Measurements from ENCODE around the gene XCR1. TPM values are rescaled to one million over a fixed set of nuclear protein-coding genes. Genes with fewer than 3 reads are reported as not detected.

The XCR1 gene
- total RNA-seq, 1 experiment from 2014 or later = not detected

GRCh38 chr3:45969116-45969515 lies 58.2 kb downstream of the XCR1 start:
- no TSS peak for BruUV-seq (replicated peaks)
- H3K9ac ChIP-seq (ENCODE audit: low read length) = no peak overlapping the region
- no peak for DNase-seq (ENCODE audit: low read depth, low spot score)
- H3K36me3 ChIP-seq (ENCODE audit: control insufficient read depth in 1 of 2, insufficient read depth in 2 of 2, low read length in 2 of 2) = peaks cover 0 to 11% of the 10 kb centered on the region in 2 experiments
- CTCF ChIA-PET = no interaction called here
- H3K4me2 ChIP-seq (ENCODE audit: low read length) = no peak overlapping the region
- H3K27me3 ChIP-seq (ENCODE audit: insufficient read depth, low read length) = no peaks in the 10 kb centered on the region
- no peaks in the 10 kb centered on the region for H4K20me1 ChIP-seq (ENCODE audit: insufficient read depth)
- H3K4me3 ChIP-seq (replicated peaks in 1 of 2; ENCODE audit: low read depth in 1 of 2, low read length in 2 of 2) = no peak overlapping the region
- POLR2A ChIA-PET = no interaction called here
- no peaks in the 10 kb centered on the region for H3K9me3 ChIP-seq (ENCODE audit: control insufficient read depth in 1 of 2, insufficient read depth in 1 of 2, low read depth in 1 of 2, low read length in 2 of 2)
- no peak overlapping the region for H2AFZ ChIP-seq (ENCODE audit: low read depth, low read length, poor library complexity, severe bottlenecking)
- RAD21 ChIA-PET (ENCODE audit: low non-redundant PET in 1 of 2, low total read pairs in 2 of 2, uncharacterized antibody in 2 of 2, unreplicated experiment in 2 of 2) = no interaction called here
- H3K9me2 ChIP-seq (ENCODE audit: insufficient read depth) = no peaks in the 10 kb centered on the region
- no peaks in the 10 kb centered on the region for H3K79me2 ChIP-seq (ENCODE audit: insufficient read depth, low read length)
- TF ChIP-seq RAD21 (IDR thresholded peaks at IDR 0.05; ENCODE audit: low read depth) (no peak), EGR1 (IDR thresholded peaks at IDR 0.05; ENCODE audit: low read depth) (no peak), JUND (IDR thresholded peaks at IDR 0.05) (no peak), EZH2 (IDR thresholded peaks at IDR 0.05) (no peak)
- intact Hi-C loops (cut with micrococcal nuclease) = no loop called here
- no peaks in the 10 kb centered on the region for H3K4me1 ChIP-seq (ENCODE audit: control insufficient read depth in 1 of 2, insufficient read depth in 2 of 2, low read length in 2 of 2)
- no peak for ATAC-seq
- no peak overlapping the region for H3K27ac ChIP-seq (ENCODE audit: low read depth, low read length)

- no peaks in the 10 kb centered on the region for H3K9me3 ChIP-seq (ENCODE audit: control insufficient read depth in 1 of 2, insufficient read depth in 1 of 2, low read depth in 1 of 2, low read length in 2 of 2)
- TF ChIP-seq CEBPB (IDR thresholded peaks at IDR 0.05; ENCODE audit: low read depth) (no peak), CBX3 (IDR thresholded peaks at IDR 0.05; ENCODE audit: low read depth) (no peak), EGR1 (IDR thresholded peaks at IDR 0.05; ENCODE audit: low read depth) (no peak), REST (IDR thresholded peaks at IDR 0.05; ENCODE audit: low read depth) (no peak), FOSL1 (IDR thresholded peaks at IDR 0.05; ENCODE audit: low read depth) (no peak), CTCF (IDR thresholded peaks at IDR 0.05 in 2 of 3, conservative IDR thresholded peaks at IDR 0.05 in 1 of 3; ENCODE audit: borderline replicate concordance in 1 of 3, insufficient read depth in 1 of 3, low read depth in 2 of 3, low read length in 2 of 3) (no peak), JUND (IDR thresholded peaks at IDR 0.05) (no peak), POLR2A (IDR thresholded peaks at IDR 0.05; ENCODE audit: borderline replicate concordance, extremely low read depth, insufficient read depth, insufficient read length) (no peak)
- H3K36me3 ChIP-seq (ENCODE audit: control insufficient read depth in 1 of 2, insufficient read depth in 2 of 2, low read length in 2 of 2) = peaks cover 0 to 11% of the 10 kb centered on the region in 2 experiments
- intact Hi-C loops (cut with micrococcal nuclease) = no loop called here
- no peak overlapping the region for H3K4me2 ChIP-seq (ENCODE audit: low read length)
- ChIA-PET RAD21 (ENCODE audit: low non-redundant PET in 1 of 2, low total read pairs in 2 of 2, uncharacterized antibody in 2 of 2, unreplicated experiment in 2 of 2) (no interaction called here), CTCF (no interaction called here), POLR2A (no interaction called here)
- H3K27ac ChIP-seq (ENCODE audit: low read depth, low read length) = no peak overlapping the region
- no peaks in the 10 kb centered on the region for H3K79me2 ChIP-seq (ENCODE audit: insufficient read depth, low read length)
- no peaks in the 10 kb centered on the region for H4K20me1 ChIP-seq (ENCODE audit: insufficient read depth)
- DNase-seq (ENCODE audit: low read depth, low spot score) = no peak
- no peaks in the 10 kb centered on the region for H3K4me1 ChIP-seq (ENCODE audit: control insufficient read depth in 1 of 2, insufficient read depth in 2 of 2, low read length in 2 of 2)
- no peaks in the 10 kb centered on the region for H3K9me2 ChIP-seq (ENCODE audit: insufficient read depth)
- no TSS peak for BruUV-seq (replicated peaks)
- no peak overlapping the region for H2AFZ ChIP-seq (ENCODE audit: low read depth, low read length, poor library complexity, severe bottlenecking)
- no peak overlapping the region for H3K4me3 ChIP-seq (replicated peaks in 1 of 2; ENCODE audit: low read depth in 1 of 2, low read length in 2 of 2)
- H3K27me3 ChIP-seq (ENCODE audit: insufficient read depth, low read length) = no peaks in the 10 kb centered on the region
- no peak overlapping the region for H3K9ac ChIP-seq (ENCODE audit: low read length)
- no peak for ATAC-seq
Measured at GRCh38 chr3:45968706-45969105, 58.6 kb downstream of the XCR1 start.

All from HCT116 (cell line).